ENCODE data around the gene FRS3.

FRS3 gene

GRCh38 chr6:41790045-41790444, 10.3 kb upstream of the FRS3 start:
- no peak for DNase-seq

- no peak for DNase-seq
These were observed 9.7 kb upstream of the FRS3 start for GRCh38 chr6:41789390-41789724.

- DNase-seq, result peak; percentile 92
These were observed 7.7 kb upstream of the FRS3 start, which contains the start of gene TOMM6 for GRCh38 chr6:41787219-41787917. Gene TOMM6, plus strand, starts transcription at chr6:41787694. Its CDS starts 4 bp downstream, at chr6:41787698.

- DNase-seq, result peak; percentile 83
These were observed 6.9 kb upstream of the FRS3 start for GRCh38 chr6:41786451-41787218.

DNA sequence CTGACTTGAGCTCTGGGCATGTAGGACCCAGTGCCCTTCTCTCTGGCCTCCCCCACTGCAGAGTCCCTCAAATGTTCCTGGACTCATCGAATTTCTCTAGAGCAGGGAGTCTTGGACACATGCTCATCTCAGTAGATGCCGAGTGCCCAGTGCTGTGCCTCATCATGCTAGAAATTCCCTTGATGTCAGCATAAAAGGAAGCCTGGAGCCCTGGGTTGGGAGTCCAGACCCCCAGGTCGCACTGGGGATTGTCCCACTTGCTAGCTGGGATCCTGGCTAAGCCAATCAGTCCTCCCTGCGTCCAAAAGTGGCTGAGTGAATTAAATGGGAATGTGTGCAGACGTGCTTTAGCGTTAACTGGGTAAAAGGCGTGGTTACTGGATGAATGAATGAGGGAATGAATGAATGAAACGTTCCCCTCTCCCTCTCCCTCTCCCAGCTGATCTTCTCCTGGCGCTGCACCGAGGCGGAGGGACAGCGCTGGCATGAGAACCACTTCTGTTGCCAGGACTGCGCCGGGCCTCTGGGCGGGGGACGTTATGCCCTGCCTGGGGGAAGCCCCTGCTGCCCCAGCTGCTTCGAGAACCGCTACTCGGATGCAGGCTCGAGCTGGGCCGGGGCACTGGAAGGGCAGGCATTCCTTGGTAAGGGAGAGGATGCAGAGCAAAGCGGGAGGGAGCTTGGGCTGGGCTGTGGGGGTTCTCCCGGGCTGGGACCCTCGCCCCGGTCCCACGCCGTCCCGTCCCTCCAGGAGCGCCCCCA, 6.2 kb upstream of the FRS3 start:
- DNase-seq, result no peak

DNA sequence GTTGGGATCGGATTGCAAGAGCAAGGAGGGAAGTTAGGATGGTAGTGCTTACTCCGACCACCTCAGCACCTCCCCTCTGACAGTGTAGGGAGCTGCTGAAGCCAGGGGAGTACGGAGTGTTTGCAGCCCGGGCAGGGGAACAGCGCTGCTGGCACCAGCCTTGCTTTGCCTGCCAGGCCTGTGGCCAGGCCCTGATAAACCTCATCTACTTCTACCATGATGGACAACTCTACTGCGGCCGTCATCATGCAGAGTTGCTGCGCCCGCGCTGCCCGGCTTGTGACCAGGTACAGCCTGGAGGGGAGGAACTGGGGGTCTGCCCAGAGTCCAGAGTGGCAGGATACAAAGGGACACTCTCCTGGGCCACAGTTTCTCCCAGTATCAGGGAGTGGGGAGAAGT, 5.6 kb upstream of the FRS3 start:
- DNase-seq, result no peak

GRCh38 chr6:41784581-41785171, 5.0 kb upstream of the FRS3 start:
- DNase-seq, result no peak

GRCh38 chr6:41783106-41783780, 3.5 kb upstream of the FRS3 start:
- no peak for DNase-seq

DNA sequence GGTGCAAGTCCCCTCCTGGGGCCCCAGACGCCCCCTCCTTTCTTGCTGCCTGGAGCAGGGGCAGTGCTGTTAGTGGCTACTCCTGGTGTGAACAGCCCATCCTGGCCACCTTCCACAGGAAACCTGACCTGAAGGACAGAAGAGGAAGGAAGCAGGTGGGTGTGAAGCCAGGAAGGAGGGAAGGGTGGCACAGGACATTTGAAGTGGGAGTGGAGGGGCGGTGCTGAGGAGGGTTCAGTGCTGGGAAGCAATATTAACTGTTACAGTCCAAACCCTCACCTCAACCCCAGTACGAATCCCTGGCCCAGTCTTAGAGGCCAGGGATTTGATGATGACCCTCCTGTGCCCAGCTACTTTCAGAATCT, 1.6 kb upstream of the FRS3 start:
- no peak for DNase-seq

- no peak for DNase-seq
These were observed 1.1 kb upstream of the FRS3 start, which contains the start of gene PRICKLE4 for GRCh38 chr6:41780551-41781365. Gene PRICKLE4, plus strand, starts transcription at chr6:41780782. Its CDS starts 2,692 bp downstream, at chr6:41783474.

DNA sequence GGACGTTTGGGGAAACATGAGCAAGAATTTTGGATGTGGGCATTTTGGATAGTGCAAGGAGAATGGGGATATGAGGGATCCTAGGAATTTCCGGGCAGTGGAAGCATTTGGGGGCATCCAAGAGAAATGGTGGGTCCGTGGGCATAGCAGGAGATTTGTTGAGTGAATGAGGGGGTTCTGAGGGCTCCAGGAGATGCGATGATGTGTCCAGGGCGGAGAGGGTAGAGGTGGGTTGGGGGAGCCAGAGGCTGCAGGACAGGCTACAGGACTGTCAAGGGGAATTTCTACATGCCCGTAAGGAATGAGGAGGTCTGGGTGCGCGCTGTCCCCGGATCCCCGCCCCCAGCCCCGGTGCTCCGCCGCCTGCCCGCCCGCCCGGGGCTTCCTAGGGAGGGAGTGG, 364 bp downstream of the FRS3 start:
- DNase-seq, result no peak

DNA sequence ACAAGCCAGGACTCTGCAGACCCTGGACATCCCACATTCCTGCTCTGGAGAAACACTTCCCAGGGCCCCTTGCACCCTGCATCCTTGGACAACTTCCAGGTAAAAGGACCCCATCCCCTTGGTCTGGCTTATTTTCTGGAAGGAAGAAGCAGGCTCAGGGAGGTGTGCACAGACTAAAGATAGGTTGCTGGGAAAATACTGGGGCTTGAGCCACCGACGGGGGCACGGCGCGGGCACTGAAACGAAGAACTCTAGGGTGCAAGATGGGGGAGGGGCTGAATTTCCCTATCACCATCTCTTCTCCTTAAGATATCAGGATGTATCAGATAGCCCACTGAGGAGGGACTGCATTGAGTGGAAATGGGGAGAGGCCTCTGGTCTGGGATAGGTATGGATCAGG, 805 bp downstream of the FRS3 start:
- DNase-seq, result no peak

GRCh38 chr6:41777551-41778285, 2.0 kb downstream of the FRS3 start:
- no peak for DNase-seq

GRCh38 chr6:41775293-41775882, 4.3 kb downstream of the FRS3 start:
- no peak for DNase-seq

GRCh38 chr6:41774841-41775240, 4.9 kb downstream of the FRS3 start:
- no peak for DNase-seq

DNA sequence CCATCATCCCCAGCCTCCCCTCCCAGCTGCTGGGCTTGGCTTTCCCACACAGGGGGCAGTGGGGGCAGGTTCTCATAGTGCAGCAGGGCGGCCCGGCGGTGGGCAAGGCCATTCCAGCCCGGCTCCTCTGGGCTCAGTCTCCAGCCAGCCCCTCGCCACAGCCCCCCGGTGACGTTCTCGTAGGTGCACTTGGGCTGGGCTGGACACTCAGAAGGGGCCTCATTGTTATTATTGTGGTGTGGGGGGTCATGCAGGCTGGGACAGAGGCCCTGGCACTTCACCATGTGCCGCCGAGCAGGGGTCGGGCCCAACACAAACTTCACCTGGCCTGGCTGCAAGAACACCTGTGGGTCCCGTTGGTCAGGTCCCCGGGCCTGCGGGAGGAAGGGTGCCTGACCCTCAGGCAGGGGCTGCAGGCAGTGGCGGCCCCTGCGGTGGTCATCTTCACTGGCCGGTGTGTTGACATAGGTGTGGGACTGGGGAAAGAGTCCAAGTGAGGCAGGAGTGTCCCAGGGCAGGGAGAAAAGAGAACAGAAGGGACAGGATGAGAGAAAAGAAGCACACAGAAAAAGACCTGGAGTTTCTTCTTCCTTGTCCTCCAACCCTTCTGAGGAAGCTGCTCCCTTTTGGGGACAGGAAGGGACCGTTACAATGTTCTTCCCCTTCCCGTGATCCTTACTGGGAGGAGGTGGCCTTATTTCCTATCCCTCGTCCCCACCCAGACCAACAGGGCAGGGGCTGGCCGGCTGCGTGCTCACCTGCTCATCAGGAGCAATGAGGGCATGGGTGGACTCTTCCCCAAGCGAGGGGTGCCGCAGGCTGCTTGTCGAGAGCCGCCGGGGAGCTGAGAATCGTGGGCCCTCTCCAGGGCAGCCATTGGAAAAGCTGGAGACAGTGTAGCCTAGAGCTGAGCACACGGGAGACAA, 8.4 kb downstream of the FRS3 start:
- DNase-seq, result no peak

GRCh38 chr6:41770381-41771057, 9.2 kb downstream of the FRS3 start:
- DNase-seq, result no peak

DNA sequence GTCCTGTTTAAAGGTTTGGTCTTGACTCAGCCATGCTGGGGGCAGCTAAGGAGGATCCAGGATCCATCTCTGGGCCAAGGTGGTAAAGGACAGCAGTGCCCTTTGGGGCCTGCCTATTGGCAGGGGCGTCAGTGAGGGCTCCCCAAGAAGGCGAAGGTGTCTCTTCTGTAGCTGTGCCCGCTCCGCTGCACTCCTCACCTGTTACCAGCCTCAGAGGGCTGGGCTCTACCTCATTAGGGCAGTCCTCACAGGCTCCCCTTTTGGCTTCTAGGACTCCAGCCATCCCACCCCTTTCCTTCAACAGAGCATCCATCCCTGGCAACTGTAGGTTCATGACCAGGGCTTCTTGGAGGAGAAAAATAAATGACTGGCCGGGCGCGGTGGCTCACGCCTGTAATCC, 10.3 kb downstream of the FRS3 start:
- no peak for DNase-seq
